Brain microvascular endothelial cell (primary cell): ENCODE data around the gene MXRA7.
A peak's percentile ranks its signal among the peaks of the same experiment; 100 is the strongest.

Source experiments
- DNase-seq: peaks from one replicate; pipeline ENCODE4 v3.0.0-alpha.2; 2020
- H3K27ac ChIP-seq: fragments of 250-450 bp; sonication (Bioruptor Pico); 2 replicates; pipeline ENCODE4 v1.5.1; 2020; ENCODE audit warnings: mild to moderate bottlenecking, moderate library complexity
- H3K27me3 ChIP-seq: fragments of 250-450 bp; sonication (Bioruptor Pico); replicated peaks from 2 replicates; pipeline ENCODE4 v1.5.1; 2020; ENCODE audit warnings: mild to moderate bottlenecking
- H3K36me3 ChIP-seq: fragments of 250-450 bp; sonication (Bioruptor Pico); replicated peaks from 2 replicates; pipeline ENCODE4 v1.5.1; 2020; ENCODE audit warnings: mild to moderate bottlenecking
- H3K4me3 ChIP-seq: 2 replicates; pipeline ENCODE4 v1.5.1; 2011; ENCODE audit warnings: low read depth, mild to moderate bottlenecking, control low read depth, low read length, moderate library complexity
- CTCF ChIP-seq: IDR thresholded peaks from 2 replicates; pipeline ENCODE4 v1.5.1; 2011; ENCODE audit warnings: low read depth, mild to moderate bottlenecking, moderate library complexity, low read length, control low read depth, inconsistent platforms; ENCODE audit errors: missing control alignments
- in situ Hi-C: cut with HindIII; loops from 2 replicates; pipeline ENCODE4 v1.10.0; 2017; ENCODE audit warnings: low sequenced_read_pairs, low pct_ligation_motif_present

The MXRA7 gene

GRCh38 chr17:76696763-76697701 lies 13.7 kb downstream of the MXRA7 start:
- no peak for TF ChIP-seq CTCF
- H3K27ac ChIP-seq, result peak overlapping the region; percentile 79
- H3K4me3 ChIP-seq, result no peak overlapping the region
- DNase-seq, result peak; percentile 77
- H3K27me3 ChIP-seq, result no peaks in the 10 kb centered on the region
- H3K36me3 ChIP-seq, result peaks cover 4% of the 10 kb centered on the region
- in situ Hi-C loops, result no loop called here

- no peaks in the 10 kb centered on the region for H3K27me3 ChIP-seq
- no peak overlapping the region for H3K4me3 ChIP-seq
- H3K27ac ChIP-seq, result no peak overlapping the region
- no peak for DNase-seq
- H3K36me3 ChIP-seq, result peaks cover 4% of the 10 kb centered on the region
- in situ Hi-C loops, result no loop called here
- no peak for TF ChIP-seq CTCF
Measured at GRCh38 chr17:76695059-76695831, 15.5 kb downstream of the MXRA7 start.

GRCh38 chr17:76691379-76692191 lies 19.2 kb downstream of the MXRA7 start:
- H3K27ac ChIP-seq, result no peak overlapping the region
- no peaks in the 10 kb centered on the region for H3K27me3 ChIP-seq
- H3K4me3 ChIP-seq, result no peak overlapping the region
- in situ Hi-C loops, result no loop called here
- H3K36me3 ChIP-seq, result peaks cover 13% of the 10 kb centered on the region
- no peak for DNase-seq
- no peak for TF ChIP-seq CTCF

GRCh38 chr17:76690596-76691280 lies 20.0 kb downstream of the MXRA7 start:
- Histone ChIP-seq H3K27ac (no peak overlapping the region), H3K27me3 (no peaks in the 10 kb centered on the region), H3K4me3 (no peak overlapping the region), H3K36me3 (peaks cover 12% of the 10 kb centered on the region)
- TF ChIP-seq CTCF, result no peak
- no peak for DNase-seq
- in situ Hi-C loops, result no loop called here

GRCh38 chr17:76689859-76690258 lies 20.9 kb downstream of the MXRA7 start:
- peaks cover 14% of the 10 kb centered on the region for H3K36me3 ChIP-seq
- no peak for TF ChIP-seq CTCF
- H3K27ac ChIP-seq, result no peak overlapping the region
- H3K27me3 ChIP-seq, result no peaks in the 10 kb centered on the region
- no peak overlapping the region for H3K4me3 ChIP-seq
- in situ Hi-C loops, result no loop called here
- DNase-seq, result no peak
